MCF 10A (cell line): ENCODE results near the gene CFAP46. TPM values are rescaled to one million over a fixed set of nuclear protein-coding genes. Genes with fewer than 3 reads are reported as not detected.

Experiments
- BruUV-seq: library from RNA; stranded (reverse); fragments of 400-500 nt; replicated peaks from 2 replicates; lab custom pipeline; 2021; lab: Mats Ljungman, UMichigan
- CTCF ChIA-PET: fragments of 300-600 bp; sonication (Branson Sonifier 250); formaldehyde crosslinking; extraction: SDS; loops from one replicate; lab custom pipeline; 2021; ENCODE audit warnings: antibody characterized with exemption, inconsistent platforms; lab: Yijun Ruan, JAX
- POLR2A ChIA-PET: fragments of 300-600, 350-650 bp; sonication (Branson Sonifier 250); formaldehyde crosslinking; extraction: SDS; loops from one replicate; lab custom pipeline; 2020; ENCODE audit warnings: antibody characterized with exemption, inconsistent platforms; lab: Yijun Ruan, JAX
- DNase-seq: peaks from one replicate; pipeline ENCODE4 v3.0.0-alpha.2; 2018; ENCODE audit not compliant: unreplicated experiment
- H3K27ac Mint-ChIP-seq: one replicate; pipeline ENCODE4 v1.8.0; 2022; ENCODE audit warnings: mild to moderate bottlenecking, low read depth, mixed read lengths; ENCODE audit not compliant: unreplicated experiment
- H3K27me3 Mint-ChIP-seq: one replicate; pipeline ENCODE4 v1.8.0; 2022; ENCODE audit warnings: mixed read lengths; ENCODE audit not compliant: insufficient read depth, unreplicated experiment
- H3K36me3 Mint-ChIP-seq: one replicate; pipeline ENCODE4 v1.8.0; 2022; ENCODE audit warnings: mild to moderate bottlenecking, moderate library complexity, mixed read lengths; ENCODE audit not compliant: insufficient read depth, unreplicated experiment
- H3K4me1 Mint-ChIP-seq: one replicate; pipeline ENCODE4 v1.8.0; 2022; ENCODE audit warnings: mixed read lengths; ENCODE audit not compliant: insufficient read depth, unreplicated experiment
- H3K4me3 Mint-ChIP-seq: one replicate; pipeline ENCODE4 v1.8.0; 2022; ENCODE audit warnings: mild to moderate bottlenecking, moderate library complexity, mixed read lengths; ENCODE audit not compliant: unreplicated experiment
- H3K9me3 Mint-ChIP-seq: one replicate; pipeline ENCODE4 v1.8.0; 2022; ENCODE audit warnings: mixed read lengths; ENCODE audit not compliant: unreplicated experiment
- intact Hi-C: fragments of 100-400 bp; cut with micrococcal nuclease; formaldehyde crosslinking; loops from 2 replicates; pipeline ENCODE4 v1.14.1; 2022
- total RNA-seq: library from RNA; stranded (reverse); gene quantifications from 2 replicates; pipeline ENCODE4 v1.2.3, GENCODE V29; 2022
- TF ChIP-seq, protein P1 (sequence below): fragments of 200-600 bp; IDR thresholded peaks from one replicate; pipeline ENCODE4 v1.8.0; 2022; ENCODE audit warnings: antibody characterized with exemption, mild to moderate bottlenecking; ENCODE audit not compliant: unreplicated experiment

CFAP46 gene
- total RNA-seq, 1 experiment from 2014 or later = 0.33 TPM

DNA sequence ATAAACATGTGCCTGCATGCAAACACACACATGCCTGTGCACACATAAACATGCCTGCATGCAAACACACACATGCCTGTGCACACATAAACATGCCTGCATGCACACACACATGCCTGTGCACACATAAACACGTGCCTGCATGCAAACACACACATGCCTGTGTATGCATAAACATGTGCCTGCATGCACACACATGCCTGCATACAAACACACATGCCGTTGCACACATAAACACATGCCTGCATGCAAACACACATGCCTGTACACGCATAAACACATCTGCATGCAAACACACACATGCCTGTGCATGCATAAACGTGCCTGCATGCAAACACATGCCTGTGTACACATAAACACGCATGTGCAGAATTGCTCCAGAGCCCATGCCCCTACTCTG, 178.8 kb downstream of the CFAP46 start:
- Mint-ChIP-seq H3K27ac (no peak overlapping the region), H3K4me3 (no peak overlapping the region), H3K36me3 (peaks cover 4% of the 10 kb centered on the region), H3K27me3 (no peaks in the 10 kb centered on the region), H3K4me1 (no peaks in the 10 kb centered on the region), H3K9me3 (no peaks in the 10 kb centered on the region)
- BruUV-seq = no TSS peak
- no peak for DNase-seq
- TF ChIP-seq, protein P1, sequence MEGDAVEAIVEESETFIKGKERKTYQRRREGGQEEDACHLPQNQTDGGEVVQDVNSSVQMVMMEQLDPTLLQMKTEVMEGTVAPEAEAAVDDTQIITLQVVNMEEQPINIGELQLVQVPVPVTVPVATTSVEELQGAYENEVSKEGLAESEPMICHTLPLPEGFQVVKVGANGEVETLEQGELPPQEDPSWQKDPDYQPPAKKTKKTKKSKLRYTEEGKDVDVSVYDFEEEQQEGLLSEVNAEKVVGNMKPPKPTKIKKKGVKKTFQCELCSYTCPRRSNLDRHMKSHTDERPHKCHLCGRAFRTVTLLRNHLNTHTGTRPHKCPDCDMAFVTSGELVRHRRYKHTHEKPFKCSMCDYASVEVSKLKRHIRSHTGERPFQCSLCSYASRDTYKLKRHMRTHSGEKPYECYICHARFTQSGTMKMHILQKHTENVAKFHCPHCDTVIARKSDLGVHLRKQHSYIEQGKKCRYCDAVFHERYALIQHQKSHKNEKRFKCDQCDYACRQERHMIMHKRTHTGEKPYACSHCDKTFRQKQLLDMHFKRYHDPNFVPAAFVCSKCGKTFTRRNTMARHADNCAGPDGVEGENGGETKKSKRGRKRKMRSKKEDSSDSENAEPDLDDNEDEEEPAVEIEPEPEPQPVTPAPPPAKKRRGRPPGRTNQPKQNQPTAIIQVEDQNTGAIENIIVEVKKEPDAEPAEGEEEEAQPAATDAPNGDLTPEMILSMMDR = no peak
- POLR2A ChIA-PET = no interaction called here
- intact Hi-C loops = no loop called here
- CTCF ChIA-PET = no interaction called here

DNA sequence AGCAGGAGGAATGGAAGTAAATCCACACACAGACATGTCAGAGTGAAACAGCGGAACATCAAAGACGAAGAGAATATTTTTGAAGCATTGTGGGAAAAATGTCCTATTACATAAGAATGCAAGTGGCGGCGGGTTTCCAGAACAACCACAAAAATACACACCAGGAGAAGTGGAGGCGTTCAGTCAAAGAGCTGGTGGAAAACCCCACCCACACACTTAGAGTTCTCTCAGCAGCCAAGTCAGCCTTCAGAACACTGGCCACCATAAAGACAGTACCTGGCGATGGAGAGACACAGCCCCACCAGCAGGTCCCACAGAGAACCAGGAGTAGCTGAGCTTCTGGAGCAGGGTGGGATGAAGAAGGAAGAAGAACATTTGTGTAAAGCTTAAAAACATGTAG, 180.1 kb downstream of the CFAP46 start:
- no TSS peak for BruUV-seq
- POLR2A ChIA-PET = no interaction called here
- TF ChIP-seq, protein P1 = no peak
- Mint-ChIP-seq H3K36me3 (peaks cover under 1% of the 10 kb centered on the region), H3K9me3 (no peaks in the 10 kb centered on the region), H3K4me1 (no peaks in the 10 kb centered on the region), H3K27ac (no peak overlapping the region), H3K27me3 (no peaks in the 10 kb centered on the region), H3K4me3 (no peak overlapping the region)
- CTCF ChIA-PET = interaction anchor here (0.8 kb wide), 1 partner anchor 110 kb away, joined by 3 read pairs; no protein-coding TSS in a partner anchor
- no peak for DNase-seq
- intact Hi-C loops = no loop called here

DNA sequence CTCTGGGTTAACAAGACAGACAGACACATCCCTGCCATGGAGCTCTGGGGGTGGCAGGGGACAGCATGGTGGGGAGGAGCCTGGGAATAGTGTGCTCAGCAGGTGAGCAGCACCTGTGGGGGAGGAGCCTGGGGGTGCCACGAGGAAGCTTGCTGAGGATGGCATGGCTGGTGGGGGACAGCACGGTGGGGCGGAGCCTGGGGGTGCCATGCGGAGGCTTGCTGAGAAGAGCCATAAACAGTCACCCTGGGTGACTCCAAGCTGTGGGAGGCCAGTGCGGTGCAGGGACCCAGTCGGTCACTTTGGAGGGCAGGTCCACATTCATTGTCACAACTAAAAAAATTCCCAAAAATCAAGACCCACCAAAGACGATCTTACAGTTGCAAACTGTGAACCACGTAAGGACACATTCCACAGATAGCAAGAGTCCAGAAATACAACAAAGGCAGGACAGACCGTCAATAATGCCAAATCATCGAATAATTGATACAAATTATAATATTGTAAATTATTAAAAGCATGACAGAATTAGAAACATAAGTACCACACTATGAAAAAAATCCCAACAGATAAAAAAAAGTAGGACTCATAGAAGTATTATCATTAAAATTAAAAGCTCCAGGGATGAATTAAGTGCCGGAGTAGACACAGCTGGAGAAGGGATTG, 180.8 kb downstream of the CFAP46 start:
- DNase-seq = no peak
- intact Hi-C loops = no loop called here
- Mint-ChIP-seq H3K9me3 (no peaks in the 10 kb centered on the region), H3K27me3 (no peaks in the 10 kb centered on the region), H3K4me3 (no peak overlapping the region), H3K36me3 (no peaks in the 10 kb centered on the region), H3K4me1 (no peaks in the 10 kb centered on the region), H3K27ac (no peak overlapping the region)
- ChIA-PET CTCF (no interaction called here), POLR2A (interaction anchor here (0.7 kb wide), 1 partner anchor 19 kb away, joined by 3 read pairs; no protein-coding TSS in a partner anchor)
- TF ChIP-seq, protein P1 = no peak
- BruUV-seq = no TSS peak

DNA sequence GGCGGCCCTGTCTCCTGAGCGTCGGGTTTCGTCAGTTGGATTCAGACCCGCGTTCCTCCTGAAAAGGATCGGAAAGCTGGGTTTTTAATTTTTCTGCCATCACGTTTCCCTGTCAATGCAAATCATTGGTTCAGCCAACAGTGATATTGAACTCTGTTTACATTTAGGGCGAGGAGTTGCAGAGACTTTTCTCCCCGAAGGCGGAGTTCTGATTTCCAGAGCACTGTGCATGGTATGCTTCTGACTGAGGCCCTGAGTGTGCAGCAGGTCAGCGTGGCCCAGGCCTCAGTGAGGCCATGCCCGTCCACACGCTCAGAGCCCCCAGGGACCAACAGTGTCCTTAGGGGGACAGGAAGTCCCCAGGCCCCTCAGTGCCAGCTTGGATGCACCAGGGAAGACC, 183.5 kb downstream of the CFAP46 start:
- CTCF ChIA-PET = interaction anchor here (1.1 kb wide), 1 partner anchor 21 kb away, joined by 5 read pairs; no protein-coding TSS in a partner anchor
- no peak for DNase-seq
- Mint-ChIP-seq H3K27me3 (no peaks in the 10 kb centered on the region), H3K4me3 (no peak overlapping the region), H3K4me1 (no peaks in the 10 kb centered on the region), H3K9me3 (peaks cover 8% of the 10 kb centered on the region), H3K36me3 (no peaks in the 10 kb centered on the region), H3K27ac (no peak overlapping the region)
- TF ChIP-seq, protein P1 = no peak
- POLR2A ChIA-PET = no interaction called here
- no TSS peak for BruUV-seq
- intact Hi-C loops = no loop called here

Other genes with a start within 250 kb of the CFAP46 start
- not detected in 2 replicates for gene NKX6-2, start 156.4 kb downstream of the CFAP46 start, total RNA-seq
- not detected in 2 replicates for gene ADGRA1, start 145.4 kb upstream of the CFAP46 start, total RNA-seq
- 2.1 and 2.4 TPM in 2 replicates for gene KNDC1, start 217.6 kb upstream of the CFAP46 start, total RNA-seq